ENCODE data around the gene MEF2A. TPM values are rescaled to one million over a fixed set of nuclear protein-coding genes. Genes with fewer than 3 reads are reported as not detected.

Gene MEF2A
- total and polyA plus RNA-seq, 9 of the 15 experiments (the other 6 are each of a cell fraction or from before 2014, with no cell fraction given), result 1.6 to 18.7 (median 8.7) TPM

- no peaks in the 10 kb centered on the region for H3K36me3 ChIP-seq (ENCODE audit: control insufficient read depth, insufficient read depth, low read length)
- ChIA-PET POLR2A (interaction anchor here (0.8 kb wide), 1 partner anchor 11 kb away, joined by 3 read pairs; no protein-coding TSS in a partner anchor), CTCF (ENCODE audit: low intra/inter-chr PET ratio) (no interaction called here)
- WGBS (ENCODE audit: insufficient coverage, low coverage, missing lambda C conversion rate), result 23% methylated on average over 4 of the region's 4 CpGs
- BruUV-seq (replicated peaks), result no TSS peak
- no peaks in the 10 kb centered on the region for H3K4me1 ChIP-seq (replicated peaks in 1 of 2; ENCODE audit: control insufficient read depth in 2 of 2, insufficient read depth in 2 of 2, low read length in 2 of 2)
- H3K27me3 ChIP-seq (ENCODE audit: control insufficient read depth in 2 of 2, insufficient read depth in 2 of 2, low read length in 2 of 2), result peaks cover 0 to 13% of the 10 kb centered on the region in 2 experiments
- intact Hi-C loops (cut with micrococcal nuclease), result no loop called here
- ATAC-seq, result no peak
- DNase-seq (ENCODE audit: extremely low read depth in 1 of 4, low spot score in 3 of 4), result no peak
- no peak overlapping the region for H3K27ac ChIP-seq (ENCODE audit: extremely low read depth, low read depth, low read length)
- no peak overlapping the region for H2AFZ ChIP-seq (ENCODE audit: low read depth, low read length)
- in situ Hi-C loops (cut with MboI), result no loop called here
- no peaks in the 10 kb centered on the region for H3K9me1 ChIP-seq (ENCODE audit: control insufficient read depth, insufficient read depth, low read length)
- no peak overlapping the region for H3K9ac ChIP-seq (ENCODE audit: insufficient read depth in 1 of 2, low read depth in 2 of 2, low read length in 2 of 2)
- TF ChIP-seq XRCC3 (IDR thresholded peaks at IDR 0.05) (no peak), PRMT5 (CRISPR knock-in tag; IDR thresholded peaks at IDR 0.05) (no peak), TARDBP (IDR thresholded peaks at IDR 0.05) (no peak), HES1 (IDR thresholded peaks at IDR 0.05; ENCODE audit: low read depth) (no peak), CHAMP1 (IDR thresholded peaks at IDR 0.05) (no peak), SNIP1 (IDR thresholded peaks at IDR 0.05; ENCODE audit: low read depth) (no peak), RBM25 (IDR thresholded peaks at IDR 0.05; ENCODE audit: low read depth, low read length, severe bottlenecking) (no peak), ATF2 (CRISPR knock-in tag; IDR thresholded peaks at IDR 0.05) (no peak)
- H3K9me3 ChIP-seq (replicated peaks; ENCODE audit: control insufficient read depth, insufficient read depth, low read depth, low read length), result no peaks in the 10 kb centered on the region
- H3K4me2 ChIP-seq (ENCODE audit: insufficient read depth, low read length), result no peak overlapping the region
- no peaks in the 10 kb centered on the region; the same call in 1 of the 2 replicates for H4K20me1 ChIP-seq (replicated peaks; ENCODE audit: control insufficient read depth, insufficient read depth, low read length)
- H3K79me2 ChIP-seq (ENCODE audit: control insufficient read depth, insufficient read depth, low read length), result no peaks in the 10 kb centered on the region
- no peak for FAIRE-seq
- H3K4me3 ChIP-seq, result no peak overlapping the region
Measured at GRCh38 chr15:99718421-99718820, 152.6 kb downstream of the MEF2A start.

All from K562 (cell line).